ENCODE data around the gene GRPEL1.

GRCh38 chr4:7055990-7056325, 11.9 kb downstream of the GRPEL1 start:
- TF ChIP-seq EP300 (conservative IDR thresholded peaks at IDR 0.05; ENCODE audit: poor library complexity, severe bottlenecking) (no peak), CTCF (IDR thresholded peaks at IDR 0.05; ENCODE audit: poor library complexity, severe bottlenecking) (no peak), REST (IDR thresholded peaks at IDR 0.05; ENCODE audit: borderline replicate concordance) (no peak)

Measured in neural cell (in vitro differentiated cells).